Mesendoderm (in vitro differentiated cells): ENCODE data around the gene HAND1.

Experiments used
- DNase-seq: peaks from one replicate; pipeline ENCODE4 v3.0.0; 2013
- H2AK5ac ChIP-seq: 2 replicates; pipeline ENCODE4 v1.6.1; 2013; ENCODE audit warnings: low read length, inconsistent platforms
- H2BK120ac ChIP-seq: 2 replicates; pipeline ENCODE4 v1.6.1; 2013; ENCODE audit warnings: low read depth, mild to moderate bottlenecking, low read length, moderate library complexity, mixed read lengths
- H2BK15ac ChIP-seq: replicated peaks from 2 replicates; pipeline ENCODE4 v1.6.1; 2013; ENCODE audit warnings: low read depth, mild to moderate bottlenecking, moderate library complexity
- H2BK5ac ChIP-seq: 2 replicates; pipeline ENCODE4 v1.6.1; 2013; ENCODE audit warnings: low read length, inconsistent platforms
- H3K18ac ChIP-seq: 2 replicates; pipeline ENCODE4 v1.6.1; 2013; ENCODE audit warnings: mild to moderate bottlenecking, low read length, mixed read lengths
- H3K23ac ChIP-seq: one replicate; pipeline ENCODE4 v1.6.1; 2013; ENCODE audit warnings: low read length
- H3K27ac ChIP-seq: 2 replicates; pipeline ENCODE4 v1.5.1; 2013; ENCODE audit warnings: low read depth, mild to moderate bottlenecking, inconsistent platforms, low read length, moderate library complexity
- H3K27me3 ChIP-seq: 2 replicates; pipeline ENCODE4 v1.6.1; 2013; ENCODE audit warnings: low read length, control low read depth, mild to moderate bottlenecking, inconsistent platforms; ENCODE audit not compliant: insufficient read depth, poor library complexity
- H3K36me3 ChIP-seq: 2 replicates; pipeline ENCODE4 v1.6.1; 2013; ENCODE audit warnings: low read length, inconsistent platforms; ENCODE audit not compliant: control insufficient read depth, insufficient read depth
- H3K4ac ChIP-seq: one replicate; pipeline ENCODE4 v1.6.1; 2013; ENCODE audit warnings: low read depth, mild to moderate bottlenecking, low read length, moderate library complexity
- H3K4me1 ChIP-seq: 2 replicates; pipeline ENCODE4 v1.6.1; 2013; ENCODE audit warnings: low read depth, low read length, inconsistent platforms; ENCODE audit not compliant: control insufficient read depth
- H3K4me2 ChIP-seq: 2 replicates; pipeline ENCODE4 v1.6.1; 2013; ENCODE audit warnings: low read length
- H3K4me3 ChIP-seq: 2 replicates; pipeline ENCODE4 v1.5.1; 2013; ENCODE audit warnings: mild to moderate bottlenecking, low read length
- H3K56ac ChIP-seq: one replicate; pipeline ENCODE4 v1.6.1; 2013; ENCODE audit warnings: low read length
- H3K79me1 ChIP-seq: 2 replicates; pipeline ENCODE4 v1.6.1; 2013; ENCODE audit warnings: low read length, inconsistent platforms
- H3K79me2 ChIP-seq: 2 replicates; pipeline ENCODE4 v1.6.1; 2013; ENCODE audit warnings: mild to moderate bottlenecking, low read length; ENCODE audit not compliant: control insufficient read depth, insufficient read depth
- H3K9ac ChIP-seq: 2 replicates; pipeline ENCODE4 v1.6.1; 2013; ENCODE audit warnings: low read length, inconsistent platforms
- H4K5ac ChIP-seq: one replicate; pipeline ENCODE4 v1.6.1; 2013; ENCODE audit warnings: low read length
- H4K8ac ChIP-seq: one replicate; pipeline ENCODE4 v1.6.1; 2013; ENCODE audit warnings: low read depth, mild to moderate bottlenecking, control low read depth, low read length, moderate library complexity
- WGBS: extraction: QIAGEN DNeasy Blood & Tissue Kit; methylation state at CpG from one replicate; pipeline ENCODE4 v1.1.7; 2013; ENCODE audit warnings: low lambda C conversion rate, missing lambda C conversion rate; ENCODE audit not compliant: insufficient coverage; ENCODE audit errors: extremely low coverage; 5-methylcytosine and 5-hydroxymethylcytosine counted together

The HAND1 gene

GRCh38 chr5:154485096-154485491 lies 7.1 kb upstream of the HAND1 start:
- Histone ChIP-seq H3K23ac (no peak overlapping the region), H3K9ac (peak overlapping the region; percentile 3), H3K4me2 (no peak overlapping the region), H3K79me2 (no peaks in the 10 kb centered on the region), H3K4ac (no peak overlapping the region), H3K27ac (no peak overlapping the region), H2BK5ac (no peak overlapping the region), H4K5ac (no peak overlapping the region), H3K27me3 (peaks cover 60% of the 10 kb centered on the region), H3K79me1 (no peaks in the 10 kb centered on the region), H2BK120ac (no peak overlapping the region), H3K18ac (no peak overlapping the region), H3K56ac (peak overlapping the region; percentile 44), H2AK5ac (no peak overlapping the region), H4K8ac (no peak overlapping the region), H2BK15ac (no peak overlapping the region), H3K36me3 (no peaks in the 10 kb centered on the region), H3K4me1 (peaks cover 12% of the 10 kb centered on the region), H3K4me3 (no peak overlapping the region)
- no peak for DNase-seq
- WGBS: no CpG with 5 or more reads among the region's 2 CpGs

DNA sequence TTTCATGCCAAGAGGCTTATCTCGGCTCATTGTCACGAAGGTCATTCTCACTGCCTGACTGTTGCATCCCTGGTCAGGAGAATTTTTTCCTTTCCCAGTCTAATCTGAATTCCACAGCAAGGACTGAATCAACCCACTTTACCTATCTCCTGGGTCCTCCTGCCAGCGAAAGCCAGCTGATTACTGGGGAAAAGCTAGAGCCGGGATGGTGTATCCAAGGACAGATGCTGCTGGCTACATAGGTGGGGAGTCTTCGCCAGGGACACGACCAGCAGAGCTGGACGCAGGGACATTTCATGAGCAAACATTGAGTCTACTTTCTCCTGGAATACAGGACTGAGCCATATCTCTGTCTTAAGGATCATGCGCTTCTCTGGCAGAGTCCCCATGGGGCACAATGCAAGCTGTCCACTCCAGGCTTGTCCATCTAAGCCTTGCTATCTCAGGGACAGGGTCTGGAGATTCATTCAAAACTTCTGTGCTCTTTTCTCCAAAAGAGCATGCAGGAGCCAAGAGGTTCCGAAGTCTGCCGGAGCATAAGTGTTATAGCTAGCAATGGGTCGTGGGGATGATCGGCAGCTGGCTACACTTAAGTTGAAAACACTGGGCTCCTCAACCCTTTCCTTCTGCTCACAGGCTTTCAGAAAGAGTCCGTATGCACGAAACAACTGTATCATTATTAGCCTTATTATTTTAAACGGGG lies 6.5 kb upstream of the HAND1 start:
- Histone ChIP-seq H3K9ac (no peak overlapping the region), H3K23ac (no peak overlapping the region), H2BK5ac (no peak overlapping the region), H2BK15ac (no peak overlapping the region), H3K18ac (no peak overlapping the region), H3K4me2 (no peak overlapping the region), H2AK5ac (no peak overlapping the region), H3K27ac (no peak overlapping the region), H4K8ac (no peak overlapping the region), H3K79me1 (no peaks in the 10 kb centered on the region), H3K79me2 (no peaks in the 10 kb centered on the region), H3K4ac (no peak overlapping the region), H3K4me3 (no peak overlapping the region), H2BK120ac (no peak overlapping the region), H3K56ac (no peak overlapping the region), H3K4me1 (peaks cover 14% of the 10 kb centered on the region), H4K5ac (no peak overlapping the region), H3K27me3 (peaks cover 62% of the 10 kb centered on the region), H3K36me3 (no peaks in the 10 kb centered on the region)
- no peak for DNase-seq
- no CpG with 5 or more reads among the region's 15 CpGs for WGBS

GRCh38 chr5:154483654-154484392 lies 5.8 kb upstream of the HAND1 start:
- Histone ChIP-seq H3K4me2 (peak overlapping the region; percentile 8), H3K4me3 (no peak overlapping the region), H3K36me3 (no peaks in the 10 kb centered on the region), H2AK5ac (no peak overlapping the region), H3K9ac (no peak overlapping the region), H3K27ac (no peak overlapping the region), H2BK15ac (no peak overlapping the region), H2BK120ac (no peak overlapping the region), H3K79me1 (no peaks in the 10 kb centered on the region), H3K4ac (no peak overlapping the region), H3K4me1 (peaks cover 14% of the 10 kb centered on the region), H3K18ac (no peak overlapping the region), H4K5ac (no peak overlapping the region), H3K79me2 (no peaks in the 10 kb centered on the region), H4K8ac (no peak overlapping the region), H2BK5ac (no peak overlapping the region), H3K27me3 (peaks cover 66% of the 10 kb centered on the region), H3K23ac (peak overlapping the region; percentile 8), H3K56ac (no peak overlapping the region)
- no peak for DNase-seq
- no CpG with 5 or more reads among the region's 34 CpGs for WGBS

- H3K4me3 ChIP-seq: no peak overlapping the region
- peaks cover 14% of the 10 kb centered on the region for H3K4me1 ChIP-seq
- peak overlapping the region; percentile 21 for H3K4me2 ChIP-seq
- no peak for DNase-seq
- H2AK5ac ChIP-seq: no peak overlapping the region
- no peak overlapping the region for H3K27ac ChIP-seq
- no peak overlapping the region for H3K9ac ChIP-seq
- H3K56ac ChIP-seq: peak overlapping the region; percentile 63
- no peak overlapping the region for H2BK15ac ChIP-seq
- H3K79me1 ChIP-seq: no peaks in the 10 kb centered on the region
- peaks cover 66% of the 10 kb centered on the region for H3K27me3 ChIP-seq
- H3K36me3 ChIP-seq: no peaks in the 10 kb centered on the region
- no peak overlapping the region for H2BK5ac ChIP-seq
- no peak overlapping the region for H2BK120ac ChIP-seq
- no peak overlapping the region for H4K8ac ChIP-seq
- H3K18ac ChIP-seq: no peak overlapping the region
- no CpG with 5 or more reads among the region's 49 CpGs for WGBS
- H3K23ac ChIP-seq: no peak overlapping the region
- H4K5ac ChIP-seq: no peak overlapping the region
- no peak overlapping the region for H3K4ac ChIP-seq
- H3K79me2 ChIP-seq: peaks cover under 1% of the 10 kb centered on the region
Measured at GRCh38 chr5:154482528-154483449, 4.8 kb upstream of the HAND1 start.

DNA sequence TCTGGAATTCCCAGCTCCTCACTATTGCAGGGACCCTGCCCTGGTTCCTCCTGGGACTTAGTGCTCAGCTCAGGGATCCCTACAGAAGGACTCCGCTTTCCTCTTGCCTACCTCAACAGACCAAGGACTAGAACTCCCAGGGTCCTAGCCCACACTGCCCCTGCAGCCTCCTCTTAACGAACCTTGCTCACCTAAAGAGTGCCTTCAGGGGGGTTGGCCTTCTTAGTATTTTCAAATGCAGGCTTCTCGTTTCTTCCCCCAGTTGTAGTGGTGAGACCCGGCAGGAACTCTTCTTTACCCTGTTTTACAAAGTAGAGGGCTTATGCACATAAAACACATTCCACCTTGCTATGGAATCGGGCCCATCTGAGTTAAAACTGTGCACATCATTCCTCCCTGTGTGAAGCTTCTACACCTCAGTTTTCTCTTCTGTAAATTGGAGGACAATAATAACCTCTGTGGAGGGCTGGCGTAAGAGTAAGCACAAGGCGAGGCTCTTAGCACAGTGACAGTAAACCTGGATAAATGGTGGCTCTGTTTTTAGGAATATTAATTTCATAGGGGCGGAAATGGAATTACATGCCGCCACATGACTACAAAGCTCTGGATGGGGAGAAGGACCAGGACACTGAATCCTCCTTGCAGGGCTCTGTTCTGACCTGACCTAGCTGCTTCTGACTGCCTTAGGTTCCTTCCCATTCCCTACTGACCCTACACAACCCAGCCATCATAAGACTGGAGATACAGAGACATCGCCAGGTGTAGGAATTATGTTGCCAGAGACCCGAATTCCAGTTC lies 3.8 kb upstream of the HAND1 start:
- no peak overlapping the region for H3K9ac ChIP-seq
- no peak overlapping the region for H3K4me2 ChIP-seq
- H3K18ac ChIP-seq: no peak overlapping the region
- H2AK5ac ChIP-seq: no peak overlapping the region
- H2BK5ac ChIP-seq: no peak overlapping the region
- H3K79me2 ChIP-seq: peaks cover 9% of the 10 kb centered on the region
- no peak overlapping the region for H4K8ac ChIP-seq
- no peaks in the 10 kb centered on the region for H3K79me1 ChIP-seq
- DNase-seq: no peak
- H4K5ac ChIP-seq: no peak overlapping the region
- H3K56ac ChIP-seq: no peak overlapping the region
- no peak overlapping the region for H3K23ac ChIP-seq
- H2BK120ac ChIP-seq: no peak overlapping the region
- H3K27ac ChIP-seq: no peak overlapping the region
- peaks cover 65% of the 10 kb centered on the region for H3K27me3 ChIP-seq
- H3K4me1 ChIP-seq: peaks cover 14% of the 10 kb centered on the region
- no peak overlapping the region for H2BK15ac ChIP-seq
- H3K36me3 ChIP-seq: no peaks in the 10 kb centered on the region
- H3K4me3 ChIP-seq: no peak overlapping the region
- no peak overlapping the region for H3K4ac ChIP-seq
- no CpG with 5 or more reads among the region's 11 CpGs for WGBS
